ENCODE measurements around the gene EYA3. TPM values are rescaled to one million over a fixed set of nuclear protein-coding genes. Genes with fewer than 3 reads are reported as not detected.
A peak's percentile ranks its signal among the peaks of the same experiment; 100 is the strongest.

The EYA3 gene
- total RNA-seq, 1 donor from 2014 or later: 31.6 TPM

DNA sequence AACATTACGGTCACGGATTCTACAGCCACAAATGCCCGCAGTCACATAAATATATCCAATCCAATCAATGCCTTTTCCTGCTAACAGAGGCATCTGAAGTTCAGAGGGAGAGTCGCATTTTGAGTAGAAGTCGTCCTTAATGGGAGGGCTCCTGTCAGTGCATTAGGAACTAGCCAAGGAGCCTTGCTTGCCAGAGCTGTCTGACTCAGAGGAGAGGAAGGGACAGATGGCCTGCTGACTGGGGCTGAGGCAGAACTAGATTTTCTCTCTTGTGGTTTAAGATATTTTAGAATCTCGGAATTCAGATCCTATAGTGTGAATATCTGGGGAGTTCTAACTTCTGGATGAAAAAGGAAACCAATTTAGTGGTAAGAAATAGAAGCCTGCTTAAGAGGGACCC is 118.0 kb downstream of the EYA3 start:
- DNase-seq (ENCODE audit: low spot score): no peak

DNA sequence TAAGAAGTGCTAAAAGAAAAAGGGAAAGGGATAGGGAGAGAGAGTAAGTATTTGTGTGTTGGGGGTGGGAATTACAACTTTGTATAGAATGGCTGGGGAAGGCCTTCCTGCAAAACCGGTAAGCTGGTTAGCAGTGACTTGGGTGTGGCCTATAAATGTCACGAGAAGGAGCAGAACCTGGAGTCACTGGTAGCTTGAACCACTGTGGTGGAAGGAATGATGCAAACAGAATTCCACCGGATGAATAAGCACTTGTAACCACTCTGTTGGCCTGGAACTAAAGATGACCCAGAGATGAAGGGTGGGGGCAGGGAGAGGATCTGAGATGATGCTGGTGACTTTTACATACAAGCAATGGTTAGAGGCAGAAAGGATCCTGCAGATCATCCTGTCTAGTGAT is 119.7 kb downstream of the EYA3 start:
- DNase-seq (ENCODE audit: low spot score): no peak

DNA sequence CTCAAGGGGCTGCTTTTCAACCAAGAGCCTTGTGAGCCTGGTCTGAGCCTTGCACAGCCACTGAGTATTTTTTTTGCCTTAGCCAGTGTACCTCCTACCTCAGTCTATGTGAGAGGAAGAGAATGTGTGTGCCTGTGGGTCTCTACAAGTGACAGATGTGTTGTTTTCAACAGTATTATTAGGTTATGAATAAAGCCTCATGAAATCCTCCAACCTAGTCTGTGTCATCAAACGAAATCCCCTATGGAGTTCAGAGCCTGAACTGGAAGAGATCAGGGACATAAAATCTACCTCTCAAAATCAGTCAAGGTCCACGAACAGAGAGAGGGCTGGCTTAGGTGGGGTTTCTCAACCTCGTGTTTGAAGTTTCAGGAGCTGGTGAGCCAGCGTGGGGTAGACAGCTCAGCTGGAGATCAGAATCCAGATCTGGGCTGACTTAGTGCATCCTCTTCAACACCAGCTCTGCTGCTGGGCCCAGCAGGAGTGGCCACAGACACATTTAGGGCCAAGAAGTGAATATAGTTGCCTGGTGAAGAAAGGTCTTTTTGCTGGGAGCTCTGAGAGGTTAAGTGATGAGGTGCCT is 120.4 kb downstream of the EYA3 start:
- no peak for DNase-seq (ENCODE audit: low spot score)

DNA sequence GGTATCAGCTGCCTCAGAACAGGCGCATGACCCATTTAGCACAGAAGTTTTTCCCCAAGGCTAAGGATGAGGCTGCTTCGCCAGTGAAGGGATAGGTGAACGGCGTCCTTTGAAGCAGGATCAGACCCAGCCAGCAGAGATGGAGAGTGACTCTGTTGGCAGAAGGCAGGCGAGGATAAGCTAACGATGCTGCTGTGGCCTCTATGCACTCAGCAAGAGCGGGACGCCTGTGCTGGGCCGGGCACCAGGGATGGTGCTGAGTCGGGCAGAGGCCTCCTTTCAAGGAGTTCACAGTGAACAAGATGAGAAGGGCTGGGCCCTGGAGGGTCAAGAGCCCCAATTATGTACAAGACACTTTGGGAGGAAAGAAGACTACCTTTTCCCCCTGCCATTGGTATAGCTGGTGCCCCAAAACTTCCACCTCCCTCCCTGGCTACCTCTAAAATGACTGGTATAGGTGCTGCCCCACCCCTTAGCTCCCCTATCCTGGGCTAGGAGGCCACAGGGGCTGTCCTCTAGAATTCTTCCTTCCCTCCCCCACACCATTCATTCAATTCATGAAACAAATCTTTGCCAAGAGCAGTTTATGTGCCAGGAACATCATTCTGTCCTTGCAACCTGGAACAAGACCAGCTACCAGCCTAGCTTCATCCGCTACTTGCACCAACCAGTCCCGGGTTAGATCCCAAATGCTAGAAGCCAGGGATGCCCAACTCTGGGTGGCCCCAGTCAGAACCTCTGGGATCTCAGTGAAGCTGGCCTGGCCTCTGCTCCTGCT is 121.1 kb downstream of the EYA3 start:
- DNase-seq (ENCODE audit: low spot score): no peak

DNA sequence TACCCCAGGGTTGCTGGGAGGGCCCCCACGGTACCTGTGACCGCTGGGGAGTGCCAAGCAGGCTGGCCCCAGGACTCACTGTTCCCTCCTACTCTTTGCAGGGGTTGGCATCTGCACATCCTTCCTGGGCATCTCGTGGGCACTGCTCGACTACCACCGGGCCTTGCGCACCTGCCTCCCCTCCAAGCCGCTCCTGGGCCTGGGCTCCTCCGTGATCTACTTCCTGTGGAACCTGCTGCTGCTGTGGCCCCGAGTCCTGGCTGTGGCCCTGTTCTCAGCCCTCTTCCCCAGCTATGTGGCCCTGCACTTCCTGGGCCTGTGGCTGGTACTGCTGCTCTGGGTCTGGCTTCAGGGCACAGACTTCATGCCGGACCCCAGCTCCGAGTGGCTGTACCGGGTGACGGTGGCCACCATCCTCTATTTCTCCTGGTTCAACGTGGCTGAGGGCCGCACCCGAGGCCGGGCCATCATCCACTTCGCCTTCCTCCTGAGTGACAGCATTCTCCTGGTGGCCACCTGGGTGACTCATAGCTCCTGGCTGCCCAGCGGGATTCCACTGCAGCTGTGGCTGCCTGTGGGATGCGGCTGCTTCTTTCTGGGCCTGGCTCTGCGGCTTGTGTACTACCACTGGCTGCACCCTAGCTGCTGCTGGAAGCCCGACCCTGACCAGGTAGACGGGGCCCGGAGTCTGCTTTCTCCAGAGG is 121.9 kb downstream of the EYA3 start:
- DNase-seq (ENCODE audit: low spot score): no peak

DNA sequence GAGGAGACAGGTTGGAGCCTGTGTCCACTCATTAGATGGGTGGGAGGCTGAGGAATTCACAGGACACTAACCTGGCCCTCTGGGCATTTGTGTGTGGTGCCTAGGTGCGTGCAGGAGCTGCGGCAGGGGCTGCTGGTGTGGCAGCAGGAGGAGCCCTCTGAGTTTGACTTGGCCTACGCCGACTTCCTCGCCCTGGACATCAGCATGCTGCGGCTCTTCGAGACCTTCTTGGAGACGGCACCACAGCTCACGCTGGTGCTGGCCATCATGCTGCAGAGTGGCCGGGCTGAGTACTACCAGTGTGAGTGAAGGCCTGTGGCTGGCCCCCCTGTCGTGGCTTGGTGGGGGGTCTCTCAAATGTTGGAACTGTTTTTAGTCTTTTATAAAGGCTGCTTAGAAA is 125.0 kb downstream of the EYA3 start:
- no peak for DNase-seq (ENCODE audit: low spot score)

DNA sequence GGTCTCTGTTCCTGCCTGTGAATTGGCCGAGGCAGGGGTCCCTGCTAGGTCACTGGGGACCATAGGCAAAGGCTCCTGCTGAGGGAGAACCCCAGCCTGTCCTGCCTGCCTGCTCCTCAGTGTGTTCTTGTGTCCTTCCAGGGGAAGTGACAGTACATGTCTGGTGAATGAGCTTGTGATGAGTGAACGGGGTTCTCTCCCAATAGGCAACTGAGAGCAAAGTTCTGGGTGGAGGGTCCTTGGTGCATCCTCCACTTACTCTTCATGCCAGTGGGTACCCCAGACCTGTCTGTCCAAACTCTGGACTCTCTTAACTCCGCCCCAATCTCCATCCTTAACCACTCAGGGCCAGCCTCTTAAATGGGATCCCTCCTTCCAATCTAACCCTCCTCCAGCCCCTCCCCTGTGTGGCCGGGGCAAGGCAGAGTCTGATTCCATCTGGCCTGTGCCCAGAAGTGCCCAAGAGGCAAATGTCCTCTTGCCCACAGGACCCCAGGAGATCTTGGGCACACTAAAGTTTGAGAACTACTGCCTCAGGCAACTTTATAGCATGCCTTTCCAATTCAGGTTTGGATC is 126.7 kb downstream of the EYA3 start:
- DNase-seq (ENCODE audit: low spot score): no peak

DNA sequence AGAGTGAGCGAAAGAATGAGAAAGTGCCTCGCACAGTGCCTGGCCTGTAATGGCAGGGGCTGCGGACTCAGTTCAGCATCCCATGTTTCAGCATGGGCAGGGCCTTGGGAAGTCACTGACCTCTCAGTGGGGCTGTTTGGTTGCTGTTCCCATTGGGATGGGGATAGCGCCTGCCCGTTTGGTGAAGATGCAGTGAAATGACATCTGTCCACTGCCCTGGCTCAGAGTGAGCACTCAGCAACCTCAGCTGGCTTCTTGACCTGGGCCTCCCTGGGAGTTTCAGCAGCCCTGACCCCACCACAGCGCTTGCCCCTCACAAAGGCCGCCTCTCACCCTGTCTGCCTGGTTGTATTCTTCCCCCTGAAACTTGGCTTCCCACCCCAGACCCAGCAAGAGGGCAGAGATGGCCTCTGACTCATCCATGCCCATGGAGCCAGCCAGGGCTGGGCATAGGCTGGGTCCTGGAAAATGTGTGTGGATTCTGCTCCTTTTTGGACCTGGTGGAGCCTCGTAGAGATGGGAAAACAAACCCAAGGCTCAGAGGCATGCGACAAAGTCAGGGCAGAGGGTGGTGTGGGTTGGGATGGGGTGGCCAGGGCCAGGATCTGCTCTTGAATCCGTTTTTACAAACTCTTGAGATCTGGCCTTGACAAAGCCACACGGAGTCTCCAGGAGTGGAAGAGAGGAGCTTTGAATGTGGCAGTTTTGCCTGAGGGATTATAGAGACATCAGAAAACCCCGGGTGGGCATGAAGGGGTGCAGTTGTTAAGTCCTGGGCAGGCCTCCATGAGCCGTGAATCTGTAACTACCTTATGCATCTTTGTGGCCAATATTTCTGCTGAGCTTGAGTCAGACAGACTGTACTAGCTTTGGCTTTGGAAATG is 127.4 kb downstream of the EYA3 start:
- DNase-seq (ENCODE audit: low spot score): no peak

DNA sequence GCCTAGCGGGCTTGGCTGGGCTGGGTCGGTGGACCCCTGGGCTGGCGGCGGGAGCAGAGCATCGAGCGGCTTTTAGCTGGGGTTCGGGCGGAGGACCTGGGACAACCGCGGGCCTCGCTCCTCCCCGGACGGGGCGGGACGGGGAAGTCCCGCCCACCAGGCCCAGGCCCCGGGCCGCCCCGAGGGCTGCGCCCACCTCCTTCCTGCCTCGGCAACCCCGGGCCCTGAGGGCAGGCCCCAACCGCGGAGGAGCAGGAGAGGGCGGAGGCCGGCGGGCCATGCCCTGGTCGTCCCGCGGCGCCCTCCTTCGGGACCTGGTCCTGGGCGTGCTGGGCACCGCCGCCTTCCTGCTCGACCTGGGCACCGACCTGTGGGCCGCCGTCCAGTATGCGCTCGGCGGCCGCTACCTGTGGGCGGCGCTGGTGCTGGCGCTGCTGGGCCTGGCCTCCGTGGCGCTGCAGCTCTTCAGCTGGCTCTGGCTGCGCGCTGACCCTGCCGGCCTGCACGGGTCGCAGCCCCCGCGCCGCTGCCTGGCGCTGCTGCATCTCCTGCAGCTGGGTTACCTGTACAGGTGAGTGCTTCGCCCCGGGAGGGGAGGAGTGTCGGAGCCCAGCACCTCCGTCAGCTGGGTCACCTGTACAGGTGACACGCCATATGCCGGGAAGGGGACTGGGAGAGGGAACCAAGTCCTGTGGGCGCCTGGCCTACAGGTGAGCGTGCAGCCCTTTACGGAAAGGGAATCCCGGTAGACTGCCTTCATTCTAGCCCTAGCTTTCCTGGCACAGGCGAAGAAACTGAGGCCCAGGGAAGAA is 128.4 kb downstream of the EYA3 start, which contains the start of gene XKR8:
TSS of gene XKR8 (plus strand) at position 182 of the 812 bp plus-strand sequence. CDS start at position 279, 97 bp downstream.
- peak; percentile 79 for DNase-seq (ENCODE audit: low spot score)

DNA sequence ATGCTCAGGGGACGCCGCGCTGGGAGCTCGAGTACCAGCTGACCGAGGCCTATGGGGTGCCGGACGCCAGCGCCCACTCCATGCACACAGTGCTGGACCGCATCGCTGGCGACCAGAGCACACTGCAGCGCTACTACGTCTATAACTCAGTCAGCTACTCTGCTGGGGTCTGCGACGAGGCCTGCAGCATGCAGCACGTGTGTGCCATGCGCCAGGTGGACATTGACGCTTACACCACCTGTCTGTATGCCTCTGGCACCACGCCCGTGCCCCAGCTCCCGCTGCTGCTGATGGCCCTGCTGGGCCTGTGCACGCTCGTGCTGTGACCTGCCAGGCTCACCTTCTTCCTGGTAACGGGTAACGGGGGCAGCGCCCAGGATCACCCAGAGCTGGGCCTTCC is 129.9 kb downstream of the EYA3 start:
- DNase-seq (ENCODE audit: low spot score): no peak

DNA sequence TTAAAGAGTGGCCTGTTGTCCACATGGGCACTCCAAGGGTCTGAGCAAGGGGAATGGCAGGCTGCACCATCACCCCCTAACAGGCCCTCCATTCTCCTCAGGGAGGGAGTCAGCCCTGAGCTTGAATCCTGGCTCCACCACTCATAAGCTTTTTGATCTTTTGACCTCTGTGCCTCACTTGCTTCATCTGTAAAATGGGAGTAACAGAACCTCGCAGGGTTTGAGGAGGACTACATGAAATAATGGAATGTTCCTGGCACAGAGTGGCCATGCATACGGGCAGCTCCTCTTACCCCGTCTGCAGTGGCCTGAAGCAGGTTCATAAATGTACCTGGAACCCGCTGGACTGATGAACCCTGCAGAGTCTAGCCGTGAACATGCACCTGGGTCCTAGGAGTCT is 130.8 kb downstream of the EYA3 start:
- no peak for DNase-seq (ENCODE audit: low spot score)

DNA sequence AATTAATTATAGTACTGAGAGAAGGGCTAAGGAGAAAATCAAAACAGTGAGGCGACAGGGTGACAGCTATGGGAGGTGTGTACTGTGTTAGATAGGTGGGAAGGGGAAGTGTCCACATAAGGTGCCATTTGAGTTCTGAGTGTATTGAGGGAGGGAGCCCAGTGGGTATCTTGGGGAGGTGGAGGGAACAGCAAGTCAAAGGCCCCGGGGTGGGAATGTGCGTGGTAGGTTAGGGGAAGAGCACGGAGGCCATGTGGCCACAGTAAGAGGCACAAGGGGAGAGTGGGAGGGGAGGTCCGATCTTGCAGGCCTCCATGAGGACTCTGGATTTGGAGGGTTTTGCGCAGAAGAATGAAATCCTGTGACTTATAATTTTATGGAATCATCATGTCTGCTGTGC is 131.6 kb downstream of the EYA3 start:
- DNase-seq (ENCODE audit: low spot score): no peak

DNA sequence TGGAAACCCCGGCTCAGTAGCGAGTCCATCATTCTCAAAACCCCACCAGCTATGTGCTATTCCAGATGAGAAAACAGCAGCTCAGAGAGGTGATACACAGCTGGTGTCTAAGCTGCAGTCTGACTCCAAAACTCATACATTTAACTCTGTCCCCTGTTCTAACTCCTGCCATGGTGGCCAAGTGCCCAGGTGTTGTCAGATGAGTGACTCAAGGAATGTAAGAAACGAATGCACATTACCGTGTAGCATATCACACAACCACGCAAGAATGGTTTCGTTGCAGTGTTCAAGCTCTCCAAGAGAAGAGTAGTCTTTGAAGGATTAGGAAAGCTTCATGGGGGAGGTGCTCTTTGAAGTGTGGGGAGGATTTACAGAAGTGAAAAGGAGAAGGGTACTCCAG is 133.3 kb downstream of the EYA3 start:
- no peak for DNase-seq (ENCODE audit: low spot score)

DNA sequence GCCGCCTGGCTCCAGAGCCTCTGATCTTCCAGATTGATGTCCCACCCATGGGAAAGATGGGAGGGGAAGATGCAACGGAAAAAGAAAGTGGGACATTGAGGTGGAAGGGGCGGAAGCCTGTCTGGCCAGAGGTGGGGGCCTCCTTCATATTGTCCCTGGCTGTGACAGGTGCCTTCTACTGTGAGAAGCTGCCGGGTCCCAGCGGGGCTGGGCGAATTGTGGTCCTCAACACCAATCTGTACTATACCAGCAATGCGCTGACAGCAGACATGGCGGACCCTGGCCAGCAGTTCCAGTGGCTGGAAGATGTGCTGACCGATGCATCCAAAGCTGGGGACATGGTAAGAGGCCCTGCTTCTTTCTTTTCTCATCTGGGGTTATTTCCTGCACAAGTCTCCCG is 134.2 kb downstream of the EYA3 start:
- DNase-seq (ENCODE audit: low spot score): no peak

DNA sequence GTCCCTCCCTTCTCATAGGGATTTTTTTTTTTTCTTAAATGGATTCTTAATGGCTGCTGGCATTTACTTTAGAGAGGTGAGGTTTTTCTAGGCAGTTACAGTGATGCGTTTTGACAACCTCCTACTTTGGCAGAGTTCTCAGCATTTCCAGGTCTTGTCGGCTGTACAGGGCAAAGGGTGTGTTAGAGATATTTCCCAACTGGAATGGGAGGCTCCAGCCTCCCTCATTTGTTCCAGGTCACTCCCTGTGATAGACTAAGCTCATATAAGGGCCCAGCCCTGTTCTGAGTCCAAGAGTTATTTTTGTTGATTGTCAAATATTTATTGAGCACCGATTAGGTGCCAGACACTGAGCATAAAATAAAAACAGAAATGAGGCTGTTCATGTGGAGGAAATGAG is 136.3 kb downstream of the EYA3 start:
- no peak for DNase-seq (ENCODE audit: low spot score)

DNA sequence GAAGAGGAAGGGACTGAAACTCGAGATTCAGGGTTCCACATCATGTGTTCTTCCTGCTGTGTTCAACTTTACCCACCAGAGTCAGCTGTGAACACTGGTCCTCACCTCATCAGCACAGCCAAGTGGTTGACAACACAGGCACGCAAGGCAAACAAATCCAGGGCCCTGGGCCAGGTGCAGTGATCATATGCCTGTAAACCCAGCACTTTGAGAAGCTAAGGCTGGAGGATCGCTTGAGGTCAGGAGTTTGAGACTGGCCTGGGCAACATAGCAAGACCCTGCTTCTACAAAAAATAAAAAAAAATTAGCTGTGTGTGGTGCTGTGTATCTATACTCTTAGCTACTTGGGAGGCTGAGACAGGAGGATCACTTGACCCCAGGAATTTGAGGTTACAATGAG is 137.0 kb downstream of the EYA3 start:
- no peak for DNase-seq (ENCODE audit: low spot score)

DNA sequence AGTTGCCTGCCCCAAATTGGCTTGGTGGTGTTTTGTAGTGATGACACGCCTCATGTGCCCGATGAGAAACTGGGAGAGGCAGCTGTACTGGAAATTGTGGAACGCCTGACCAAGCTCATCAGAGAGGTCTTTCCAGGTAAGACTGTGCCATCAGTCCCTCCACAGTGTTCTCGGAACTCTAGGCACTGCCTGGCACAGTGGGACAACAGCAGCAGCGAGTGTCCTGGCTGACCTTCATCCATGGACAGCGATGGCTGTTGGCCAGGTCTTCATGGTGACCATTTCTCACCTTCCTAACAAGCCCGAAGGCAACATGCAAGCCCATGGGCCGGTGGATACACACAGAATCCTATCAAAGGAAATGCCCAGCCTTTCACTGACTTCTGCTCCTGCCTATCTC is 139.4 kb downstream of the EYA3 start:
- no peak for DNase-seq (ENCODE audit: low spot score)

DNA sequence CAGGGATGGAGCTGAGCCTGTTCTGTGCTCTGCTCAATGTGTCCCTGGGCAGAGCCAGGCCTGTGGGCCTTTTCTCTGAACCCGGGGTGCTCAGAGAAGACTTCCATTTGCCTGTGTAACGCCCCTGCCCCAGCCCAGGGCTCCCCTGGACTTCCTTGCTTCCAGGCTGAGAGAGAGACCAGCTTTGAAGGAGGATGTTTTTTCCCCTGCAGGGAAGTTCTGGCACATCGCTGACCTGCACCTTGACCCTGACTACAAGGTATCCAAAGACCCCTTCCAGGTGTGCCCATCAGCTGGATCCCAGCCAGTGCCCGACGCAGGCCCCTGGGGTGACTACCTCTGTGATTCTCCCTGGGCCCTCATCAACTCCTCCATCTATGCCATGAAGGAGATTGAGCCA is 143.4 kb downstream of the EYA3 start:
- no peak for DNase-seq (ENCODE audit: low spot score)

DNA sequence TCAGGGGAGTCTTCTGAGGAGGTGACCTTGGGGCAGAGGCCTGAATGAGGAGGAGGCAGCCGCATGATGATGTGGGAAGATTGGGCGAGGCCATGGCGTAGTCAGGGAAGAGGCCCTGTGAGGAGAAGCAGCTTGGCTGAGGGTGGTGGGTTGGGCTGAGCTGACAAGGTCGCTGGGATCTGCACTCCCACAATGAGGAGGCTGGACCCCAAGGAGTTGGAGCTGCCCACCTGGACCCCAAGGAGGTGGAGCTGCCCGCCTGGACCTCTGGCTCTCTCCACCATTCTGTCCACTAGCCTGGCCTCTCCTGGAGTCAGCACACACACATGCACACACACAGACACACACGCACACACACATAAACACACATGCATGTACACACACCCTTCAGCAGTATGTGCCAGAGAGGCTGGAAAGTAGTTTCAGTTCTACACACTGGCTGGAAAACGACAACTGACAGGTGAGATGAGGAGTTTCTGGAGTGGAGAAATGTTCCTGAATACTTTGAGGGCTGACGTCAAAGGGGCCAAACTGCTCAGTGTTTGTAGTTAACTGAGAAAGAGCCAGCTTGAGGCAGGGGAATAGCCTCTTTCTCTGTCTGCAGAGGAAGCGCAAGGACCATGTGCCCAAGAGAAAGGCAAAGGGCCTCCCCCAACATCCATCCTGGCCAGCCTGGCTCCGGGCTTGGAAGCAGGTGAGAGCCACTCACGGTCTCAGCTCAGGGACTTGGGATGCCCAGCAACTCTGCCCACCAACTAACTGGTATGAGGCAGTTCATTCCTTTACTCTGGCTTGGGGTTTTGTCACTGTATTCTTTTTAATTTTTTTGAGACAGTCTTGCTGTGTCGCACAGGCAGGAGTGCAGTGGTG is 146.5 kb downstream of the EYA3 start:
- DNase-seq (ENCODE audit: low spot score): no peak
